LNCaP clone FGC (cell line): Measurements from ENCODE around the gene CRYBA4.

ENCODE experiments used
- DNase-seq: peaks from one replicate; pipeline ENCODE4 v3.0.0-alpha.2; 2011; ENCODE audit warnings: low read depth
- H3K4me3 ChIP-seq: 2 replicates; pipeline ENCODE4 v1.5.1; 2011; ENCODE audit warnings: mild to moderate bottlenecking, low read depth, low read length, control low read depth
- CTCF ChIP-seq: IDR thresholded peaks from 2 replicates; pipeline ENCODE4 v1.5.1; 2012; ENCODE audit warnings: mild to moderate bottlenecking; ENCODE audit not compliant: control insufficient read depth, insufficient read depth; ENCODE audit errors: extremely low read depth

Gene CRYBA4

GRCh38 chr22:26621663-26622062 is at the start of gene CRYBA4:
Gene CRYBA4, plus strand, starts transcription at chr22:26621963. Its CDS starts 634 bp downstream, at chr22:26622597.
- TF ChIP-seq CTCF: no peak
- H3K4me3 ChIP-seq: no peak within 1 kb of the TSS
- DNase-seq: no peak

- no peak for DNase-seq
- no peak overlapping the region for H3K4me3 ChIP-seq
- TF ChIP-seq CTCF: no peak
Observed at GRCh38 chr22:26573026-26573662, 48.6 kb upstream of the CRYBA4 start.

- no peak overlapping the region for H3K4me3 ChIP-seq
- no peak for DNase-seq
- no peak for TF ChIP-seq CTCF
Observed at GRCh38 chr22:26574001-26574723, 47.6 kb upstream of the CRYBA4 start.

- H3K4me3 ChIP-seq: no peak overlapping the region
- no peak for TF ChIP-seq CTCF
- no peak for DNase-seq
Observed at GRCh38 chr22:26576026-26576680, 45.6 kb upstream of the CRYBA4 start.

GRCh38 chr22:26577081-26577480 is 44.7 kb upstream of the CRYBA4 start:
- H3K4me3 ChIP-seq: no peak overlapping the region
- DNase-seq: no peak
- TF ChIP-seq CTCF: no peak

GRCh38 chr22:26579331-26579886 is 42.4 kb upstream of the CRYBA4 start:
- DNase-seq: no peak
- H3K4me3 ChIP-seq: no peak overlapping the region
- no peak for TF ChIP-seq CTCF
